COLO668 (cell line): ENCODE data around the gene FAM83F.
"Not testable (repeated sequence)": the region's sequence is repeated elsewhere in the genome, so short reads cannot be mapped to it uniquely, and the experiment has no call there.

Experiments
- DNase-seq: peaks from one replicate; lab custom pipeline; 2025; ENCODE audit not compliant: unreplicated experiment; lab: John Stamatoyannopoulos, UW

Gene FAM83F

GRCh38 chr22:39992894-39993293 is 1.9 kb upstream of the FAM83F start:
- not testable (repeated sequence) for DNase-seq

GRCh38 chr22:39994041-39994565 is 651 bp upstream of the FAM83F start:
- no peak for DNase-seq

GRCh38 chr22:39995393-39996252 is 869 bp downstream of the FAM83F start:
- peak; percentile 41 for DNase-seq

GRCh38 chr22:39996732-39997131 is 2.0 kb downstream of the FAM83F start:
- peak; percentile 29 for DNase-seq

- no peak for DNase-seq
Measured at GRCh38 chr22:39997421-39997820, 2.7 kb downstream of the FAM83F start.

GRCh38 chr22:39997939-39998726 is 3.4 kb downstream of the FAM83F start:
- peak; percentile 87 for DNase-seq

- peak; percentile 22 for DNase-seq
Measured at GRCh38 chr22:39999144-39999757, 4.5 kb downstream of the FAM83F start.

- DNase-seq = no peak
Measured at GRCh38 chr22:40000171-40000570, 5.4 kb downstream of the FAM83F start.

GRCh38 chr22:40001106-40001505 is 6.4 kb downstream of the FAM83F start:
- DNase-seq = no peak

- DNase-seq = peak; percentile 38
Measured at GRCh38 chr22:40001800-40002577, 7.2 kb downstream of the FAM83F start.

GRCh38 chr22:40002935-40003715 is 8.4 kb downstream of the FAM83F start:
- DNase-seq = peak; percentile 78

GRCh38 chr22:40004836-40005235 is 10.1 kb downstream of the FAM83F start:
- no peak for DNase-seq

GRCh38 chr22:40006641-40007040 is 11.9 kb downstream of the FAM83F start:
- DNase-seq = no peak

- DNase-seq = peak; percentile 42
Measured at GRCh38 chr22:40007853-40008710, 13.3 kb downstream of the FAM83F start.

- DNase-seq = peak; percentile 86
Measured at GRCh38 chr22:40008726-40009291, 14.1 kb downstream of the FAM83F start.

- DNase-seq = peak; percentile 86
Measured at GRCh38 chr22:40009292-40009774, 14.6 kb downstream of the FAM83F start.

GRCh38 chr22:40009951-40010671 is 15.4 kb downstream of the FAM83F start:
- DNase-seq = peak; percentile 66

- no peak for DNase-seq
Measured at GRCh38 chr22:40010746-40011145, 16.0 kb downstream of the FAM83F start.
